ENCODE measurements around the gene DCUN1D4.
"Not testable (repeated sequence)": the region's sequence is repeated elsewhere in the genome, so short reads cannot be mapped to it uniquely, and the experiment has no call there.

The DCUN1D4 gene

DNA sequence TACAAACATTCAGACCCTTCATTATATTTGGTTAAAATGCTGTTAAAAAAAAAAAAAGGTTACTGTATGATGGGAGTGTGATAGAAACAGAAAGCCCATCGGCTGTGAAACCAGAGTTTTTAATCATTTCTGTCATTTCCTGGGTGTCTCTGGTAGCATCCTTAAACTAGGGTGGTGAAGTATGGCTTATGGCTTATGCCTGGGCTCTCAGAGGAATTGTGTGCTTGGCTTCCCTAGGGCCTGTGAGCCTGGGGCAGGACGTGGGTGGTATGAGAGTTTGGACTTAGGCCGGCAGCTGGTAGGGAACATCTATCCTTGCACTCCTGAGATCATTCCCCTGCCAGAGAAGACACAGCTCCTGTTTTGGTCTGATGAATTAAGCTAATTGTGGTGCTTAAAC lies 52.2 kb downstream of the DCUN1D4 start:
- DNase-seq (ENCODE audit: low read depth): no peak

DNA sequence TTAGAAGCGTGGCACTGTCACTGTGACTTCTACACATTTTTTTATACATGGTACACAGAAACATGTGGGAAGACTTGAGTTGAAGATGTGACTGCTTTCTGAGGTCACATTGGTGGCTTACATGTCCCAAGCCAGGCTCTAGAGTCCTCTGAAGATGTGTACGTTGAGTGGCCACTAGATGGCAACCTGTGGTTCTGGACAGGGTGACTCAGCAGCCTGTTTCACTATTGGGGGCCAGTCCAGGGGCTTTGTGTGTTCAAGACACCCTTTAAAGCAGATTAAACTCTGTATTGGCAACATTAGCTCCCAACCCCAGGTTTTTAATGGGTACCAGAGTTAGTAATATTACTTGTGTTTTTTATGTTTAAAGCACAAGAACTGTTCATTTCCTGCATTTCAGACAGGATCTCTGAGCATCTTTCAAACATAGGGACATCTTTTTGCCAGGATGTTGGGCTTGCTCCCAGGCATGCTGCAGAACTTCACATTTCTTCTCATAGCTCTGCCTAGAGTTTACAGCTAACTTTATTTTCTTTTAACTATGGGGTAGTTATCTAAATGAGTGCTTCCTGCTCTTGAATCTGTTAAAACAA lies 53.0 kb downstream of the DCUN1D4 start:
- DNase-seq (ENCODE audit: low read depth): peak; percentile 68

DNA sequence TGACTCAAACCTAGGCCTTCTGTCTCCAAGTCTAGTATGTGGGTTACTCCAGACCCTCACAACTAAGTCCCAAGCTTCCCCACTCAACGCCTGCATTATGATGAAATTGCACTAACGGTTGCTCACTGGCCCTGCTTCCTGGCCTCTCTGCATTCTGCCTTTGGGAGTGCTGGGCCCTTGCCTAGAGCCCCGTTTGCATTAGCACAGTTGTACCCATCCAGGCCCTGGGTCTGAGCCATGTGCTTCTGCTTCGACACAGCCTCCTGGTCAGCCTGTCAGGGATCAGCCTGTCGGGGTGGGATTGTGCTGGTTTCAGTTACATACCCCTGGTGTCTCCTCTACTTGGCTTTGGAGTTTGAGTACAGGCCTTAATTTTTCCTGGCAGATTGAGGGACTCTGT lies 58.4 kb downstream of the DCUN1D4 start:
- no peak for DNase-seq (ENCODE audit: low read depth)

DNA sequence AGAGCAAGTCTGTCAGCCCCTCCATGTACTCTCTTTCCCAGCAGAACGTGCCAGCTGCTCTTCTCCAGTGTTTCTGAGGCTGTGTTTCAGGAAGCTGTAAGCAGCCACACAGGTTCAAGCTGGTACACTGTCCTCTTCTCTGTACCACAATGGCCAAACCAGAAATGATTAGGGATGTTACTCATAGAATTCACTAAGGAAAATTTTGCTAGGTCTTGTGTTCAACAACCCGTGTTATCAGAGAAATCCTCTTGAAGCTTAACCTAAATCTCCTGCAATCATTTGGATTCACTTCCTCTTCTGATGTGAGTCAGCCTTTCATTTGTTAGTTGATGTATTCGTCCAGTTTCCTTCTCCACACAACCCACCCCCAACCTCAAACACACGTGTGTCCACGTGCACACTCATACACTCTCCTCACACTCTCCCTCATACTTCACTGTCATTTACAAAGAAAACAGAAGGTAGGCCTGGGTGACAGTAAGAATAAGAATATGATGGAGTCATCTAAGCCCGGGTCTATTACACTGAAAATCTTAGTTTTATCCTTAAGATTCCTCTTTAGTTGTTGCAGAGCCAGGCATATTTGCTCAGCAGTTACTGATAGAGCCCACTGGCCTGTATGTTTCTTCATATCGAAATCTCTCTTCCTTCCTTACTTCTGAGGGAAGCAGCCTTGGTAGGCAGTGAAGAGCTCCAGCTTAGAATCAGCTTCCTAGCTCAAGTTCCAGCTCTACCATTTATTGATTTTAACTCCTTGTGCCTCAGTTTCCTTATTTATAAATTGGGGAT lies 63.4 kb downstream of the DCUN1D4 start:
- peak; percentile 41 for DNase-seq (ENCODE audit: low read depth)

DNA sequence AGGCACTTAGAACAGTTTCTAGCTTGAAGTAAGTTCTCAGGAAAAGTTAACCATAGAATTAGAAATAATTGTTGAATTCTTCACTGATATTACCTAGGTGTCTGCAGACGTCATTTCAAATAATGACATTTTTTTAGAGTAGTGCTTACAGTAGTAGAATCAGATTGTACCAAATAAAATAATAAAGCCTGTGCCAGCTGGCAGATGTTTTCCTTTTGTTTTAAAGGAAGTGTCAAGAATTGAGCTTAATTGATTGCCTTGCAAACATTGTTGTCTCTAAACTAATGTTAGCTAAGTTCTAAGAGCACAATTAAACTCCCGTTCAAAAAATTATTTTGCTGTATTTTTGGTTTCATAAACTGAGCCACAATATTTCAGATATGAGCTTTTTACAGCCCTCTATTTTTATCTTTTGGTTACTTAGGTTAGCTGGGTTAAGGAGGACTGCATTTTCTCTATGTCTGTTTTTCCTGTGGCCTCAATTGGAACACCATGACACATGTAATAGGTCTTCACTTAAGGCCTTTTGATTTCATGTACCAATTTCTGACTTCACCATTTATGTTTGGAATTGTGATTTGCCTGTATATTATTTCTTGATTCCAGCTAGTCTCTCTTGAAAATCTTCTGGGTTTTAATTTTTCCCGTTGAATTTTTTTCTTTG lies 64.2 kb downstream of the DCUN1D4 start:
- DNase-seq (ENCODE audit: low read depth): no peak

DNA sequence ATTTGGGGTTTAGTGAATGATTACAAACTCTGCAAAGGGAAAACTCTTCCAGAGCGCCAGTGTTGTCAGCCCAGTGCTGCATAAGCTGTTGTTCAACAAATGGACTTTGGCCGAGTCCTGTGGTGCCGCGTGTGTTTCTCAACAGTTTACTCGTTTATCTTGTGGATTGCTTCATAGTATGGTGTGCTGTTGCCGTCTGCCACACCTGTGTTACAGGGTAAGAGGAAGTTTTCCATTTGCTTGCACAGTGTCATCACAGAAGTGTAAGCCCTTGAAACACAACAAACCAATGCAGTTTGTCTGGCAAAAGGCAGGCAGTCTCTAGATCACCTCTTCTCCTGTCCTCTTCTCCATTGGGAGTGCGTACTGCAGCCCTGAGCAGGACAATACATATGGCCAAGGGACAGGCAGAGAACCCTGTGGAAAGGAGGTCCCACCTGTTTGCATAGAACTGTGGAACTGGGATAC lies 66.3 kb downstream of the DCUN1D4 start:
- DNase-seq (ENCODE audit: low read depth): no peak

DNA sequence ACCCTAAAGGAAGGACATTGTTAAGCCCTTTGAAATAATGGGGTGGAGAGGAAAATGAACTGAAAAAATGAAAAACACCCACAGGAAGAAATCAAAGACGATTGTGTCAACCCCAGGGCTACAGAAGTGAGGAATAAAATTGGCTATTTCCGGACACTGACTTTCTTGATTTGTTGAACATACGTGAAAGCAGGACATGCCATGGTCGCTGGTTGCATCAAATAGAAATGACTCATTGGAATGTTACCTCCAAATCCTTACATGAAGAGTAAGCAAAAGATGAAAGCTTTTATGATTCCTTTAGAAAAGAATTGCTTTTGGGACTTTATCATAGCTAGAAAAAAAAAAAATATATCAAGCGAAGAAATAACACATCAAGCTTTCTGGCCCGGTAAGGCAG lies 75.3 kb downstream of the DCUN1D4 start:
- DNase-seq (ENCODE audit: low read depth): peak; percentile 63

DNA sequence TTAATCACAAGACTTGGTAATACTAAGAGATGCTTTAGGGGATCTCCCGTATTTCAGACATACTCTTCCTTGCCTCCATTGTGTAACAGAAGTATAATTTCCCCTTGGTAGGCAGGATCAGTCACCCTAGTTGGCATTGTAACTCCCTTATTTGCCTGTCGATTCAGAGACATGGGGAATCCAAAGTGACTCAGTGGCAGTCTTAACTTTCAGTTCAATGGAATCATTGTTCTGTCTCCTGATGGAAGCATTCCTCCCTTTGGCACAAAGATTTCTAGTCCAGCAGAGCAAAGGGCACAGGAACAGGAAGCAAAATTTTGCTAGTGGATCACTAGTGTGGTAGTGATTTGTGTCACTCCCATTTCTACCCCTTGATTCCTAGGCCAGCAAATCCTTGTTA lies 80.4 kb downstream of the DCUN1D4 start:
- DNase-seq (ENCODE audit: low read depth): no peak

DNA sequence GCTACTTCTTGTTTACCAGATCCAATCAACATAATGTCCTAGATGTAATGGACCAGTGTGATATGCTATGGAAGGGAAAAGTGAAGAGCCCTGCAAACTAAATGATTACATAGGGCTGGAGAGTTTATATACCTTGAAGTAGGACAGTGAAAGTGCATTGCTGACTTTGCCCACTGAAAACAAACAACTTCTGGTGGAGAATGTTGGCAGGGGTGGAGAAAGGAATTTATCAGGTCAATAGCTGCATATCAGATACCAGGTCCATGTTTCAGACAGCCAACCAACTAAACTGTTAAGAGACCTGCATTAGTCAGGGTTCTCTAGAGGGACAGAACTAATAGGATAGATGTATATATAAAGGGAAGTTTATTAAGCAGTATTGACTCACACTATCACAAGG lies 82.4 kb downstream of the DCUN1D4 start:
- DNase-seq (ENCODE audit: low read depth): no peak

DNA sequence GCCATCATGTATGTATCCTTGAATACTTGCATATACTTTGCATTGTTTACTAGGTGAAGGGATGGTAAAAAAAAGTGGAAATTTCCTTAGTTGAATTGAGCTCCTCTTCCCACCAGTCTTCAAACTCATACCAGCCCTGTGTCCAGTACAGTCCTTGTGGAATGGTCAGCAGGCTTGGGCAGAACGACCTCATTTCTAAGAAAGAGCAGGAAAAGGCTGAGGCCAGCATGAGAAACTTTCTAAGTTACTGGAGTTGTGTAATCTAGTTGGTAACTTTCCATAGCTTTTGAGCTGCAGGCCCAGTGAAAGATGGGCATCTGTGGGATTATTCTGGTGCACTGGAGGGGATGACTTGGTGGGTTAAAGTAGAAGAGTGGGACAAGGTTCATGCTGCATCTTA lies 87.6 kb downstream of the DCUN1D4 start:
- peak; percentile 17 for DNase-seq (ENCODE audit: low read depth)

DNA sequence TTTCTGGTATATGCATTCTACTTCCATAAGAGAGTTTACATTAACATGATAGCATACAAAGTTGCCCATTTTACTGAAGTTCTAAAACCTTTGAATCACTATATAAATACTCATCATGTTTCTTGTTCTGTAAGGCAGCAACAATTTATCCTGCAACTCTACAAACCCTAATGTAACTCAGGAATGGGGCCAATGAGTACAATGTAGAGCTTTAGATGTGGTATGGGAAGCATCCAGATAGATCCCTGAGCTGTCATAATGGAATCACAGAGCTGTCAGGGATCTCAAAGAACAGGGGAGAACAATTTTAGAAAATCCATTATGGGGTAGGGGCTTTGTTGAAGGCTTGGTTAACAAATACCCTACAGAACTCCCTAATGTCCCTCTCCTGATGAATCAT lies 88.5 kb downstream of the DCUN1D4 start:
- no peak for DNase-seq (ENCODE audit: low read depth)

DNA sequence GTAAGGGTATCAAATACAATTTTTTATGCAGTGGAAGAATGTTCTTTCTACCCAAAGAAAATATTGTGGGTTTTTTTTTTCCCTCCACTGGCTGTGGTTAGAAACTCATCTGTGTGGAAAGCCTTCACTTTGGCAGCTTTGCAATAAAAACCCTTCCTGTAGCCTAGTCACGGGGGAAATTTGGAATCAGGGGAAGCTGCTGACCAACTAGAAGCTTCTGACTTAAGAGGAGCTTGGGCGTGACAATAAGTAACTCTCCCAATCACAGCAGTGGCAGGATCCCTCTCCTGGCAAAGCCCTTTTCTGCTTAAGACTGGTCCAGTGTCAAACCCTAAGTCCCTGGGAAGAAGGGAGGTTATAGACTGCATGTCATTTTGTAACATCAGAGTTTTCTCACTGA lies 89.3 kb downstream of the DCUN1D4 start:
- DNase-seq (ENCODE audit: low read depth): peak; percentile 73

DNA sequence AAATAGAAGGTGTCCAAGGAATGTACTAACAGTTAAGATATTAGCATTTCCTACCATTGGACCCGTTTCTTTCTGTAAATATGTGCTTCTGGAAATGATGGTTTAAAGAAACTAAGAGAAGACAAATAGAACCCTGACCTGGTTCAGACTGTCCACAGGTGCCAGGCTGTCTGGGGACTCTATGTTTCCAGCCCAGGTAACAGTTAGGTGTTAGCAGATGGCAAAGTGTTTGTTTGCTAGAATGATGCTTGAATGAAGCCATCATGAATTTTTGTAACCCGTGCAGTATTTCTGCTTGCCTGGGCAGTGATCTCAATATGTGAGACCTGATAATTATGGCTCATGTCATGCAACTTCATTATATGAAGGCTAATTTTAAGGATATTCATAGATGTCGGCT lies 89.7 kb downstream of the DCUN1D4 start:
- DNase-seq (ENCODE audit: low read depth): no peak

DNA sequence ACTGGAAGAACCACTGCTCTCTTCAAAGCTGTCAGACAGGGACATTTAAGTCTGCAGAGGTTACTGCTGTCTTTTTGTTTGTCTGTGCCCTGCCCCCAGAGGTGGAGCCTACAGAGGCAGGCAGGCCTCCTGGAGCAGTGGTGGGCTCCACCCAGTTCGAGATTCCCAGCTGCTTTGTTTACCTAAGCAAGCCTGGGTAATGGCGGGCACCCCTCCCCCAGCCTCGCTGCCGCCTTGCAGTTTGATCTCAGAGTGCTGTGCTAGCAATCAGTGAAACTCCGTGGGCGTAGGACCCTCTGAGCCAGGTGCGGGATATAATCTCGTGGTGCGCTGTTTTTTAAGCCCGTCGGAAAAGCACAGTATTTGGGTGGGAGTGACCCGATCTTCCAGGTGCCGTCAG lies 97.5 kb downstream of the DCUN1D4 start:
- not testable (repeated sequence) for DNase-seq (ENCODE audit: low read depth)

DNA sequence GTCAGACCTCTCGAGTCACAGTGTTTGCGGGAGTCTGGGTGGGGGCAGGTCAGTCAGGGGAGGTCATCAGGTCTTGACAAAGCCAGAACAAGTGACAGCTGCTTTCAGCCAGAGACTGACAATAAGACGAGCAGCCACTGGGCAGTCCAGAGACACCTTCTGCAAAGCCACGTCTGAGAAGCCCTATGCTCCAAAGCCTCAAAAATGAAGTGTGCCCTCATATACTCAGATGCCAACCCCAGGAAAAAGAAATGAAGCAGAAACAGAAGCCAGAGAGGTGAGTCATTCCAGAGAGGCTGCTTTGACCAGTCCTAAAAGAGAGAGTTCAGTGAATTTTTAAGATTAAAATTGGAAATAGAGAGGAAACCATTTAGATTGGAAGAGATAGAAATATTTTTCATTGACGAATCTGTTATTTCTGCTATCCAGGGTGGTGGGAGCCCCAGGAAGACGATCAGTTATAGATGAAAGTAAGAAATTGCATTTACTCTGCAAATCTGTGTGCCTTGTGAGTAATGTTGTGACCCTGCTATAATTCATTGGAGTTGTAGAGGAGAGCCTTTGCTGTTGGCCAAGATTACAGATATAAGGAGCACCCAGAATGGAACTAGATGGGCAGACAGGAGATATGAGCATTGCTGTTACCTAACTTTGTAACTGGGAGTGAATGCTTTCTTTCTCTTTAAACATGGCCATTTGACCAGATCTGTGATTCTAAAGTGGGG lies 99.3 kb downstream of the DCUN1D4 start:
- DNase-seq (ENCODE audit: low read depth): peak; percentile 15

DNA sequence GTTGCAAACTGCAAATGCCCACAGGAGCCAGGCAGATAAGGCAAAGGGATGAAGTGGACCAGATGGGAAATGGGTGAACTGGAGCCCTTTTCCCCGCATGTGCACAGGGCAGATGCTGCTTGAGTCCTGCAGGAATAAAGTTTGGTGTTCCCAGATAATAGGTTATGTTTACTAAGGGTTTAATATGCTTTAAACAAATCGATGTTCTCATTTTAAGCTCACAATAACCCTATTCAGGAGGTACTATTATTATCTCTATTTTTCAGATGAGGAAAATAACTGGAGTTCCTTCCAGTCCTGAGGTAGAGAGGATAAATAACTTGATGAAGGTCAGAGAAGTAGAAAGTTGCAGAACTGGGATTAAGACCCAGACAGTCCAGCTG lies 99.9 kb downstream of the DCUN1D4 start:
- no peak for DNase-seq (ENCODE audit: low read depth)

DNA sequence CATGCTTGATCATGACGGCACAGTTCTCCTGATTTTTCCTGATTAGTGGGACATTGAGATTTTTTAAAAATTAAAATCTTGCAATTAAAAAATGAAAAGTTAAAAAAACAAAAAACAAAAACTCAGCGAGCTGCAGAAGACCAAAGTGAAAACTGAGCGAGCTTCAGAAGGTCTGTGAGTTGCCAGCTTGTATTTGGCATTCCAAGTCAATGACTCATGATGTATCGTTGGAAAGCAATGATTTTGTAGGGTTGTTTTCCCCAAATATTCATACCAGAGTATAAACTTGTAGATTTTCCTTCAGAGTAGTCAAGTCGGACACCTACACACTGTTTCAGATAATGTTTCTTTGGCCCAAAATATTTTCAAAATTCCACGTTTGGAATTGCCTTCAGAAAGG lies 100.3 kb downstream of the DCUN1D4 start:
- DNase-seq (ENCODE audit: low read depth): peak; percentile 21

DNA sequence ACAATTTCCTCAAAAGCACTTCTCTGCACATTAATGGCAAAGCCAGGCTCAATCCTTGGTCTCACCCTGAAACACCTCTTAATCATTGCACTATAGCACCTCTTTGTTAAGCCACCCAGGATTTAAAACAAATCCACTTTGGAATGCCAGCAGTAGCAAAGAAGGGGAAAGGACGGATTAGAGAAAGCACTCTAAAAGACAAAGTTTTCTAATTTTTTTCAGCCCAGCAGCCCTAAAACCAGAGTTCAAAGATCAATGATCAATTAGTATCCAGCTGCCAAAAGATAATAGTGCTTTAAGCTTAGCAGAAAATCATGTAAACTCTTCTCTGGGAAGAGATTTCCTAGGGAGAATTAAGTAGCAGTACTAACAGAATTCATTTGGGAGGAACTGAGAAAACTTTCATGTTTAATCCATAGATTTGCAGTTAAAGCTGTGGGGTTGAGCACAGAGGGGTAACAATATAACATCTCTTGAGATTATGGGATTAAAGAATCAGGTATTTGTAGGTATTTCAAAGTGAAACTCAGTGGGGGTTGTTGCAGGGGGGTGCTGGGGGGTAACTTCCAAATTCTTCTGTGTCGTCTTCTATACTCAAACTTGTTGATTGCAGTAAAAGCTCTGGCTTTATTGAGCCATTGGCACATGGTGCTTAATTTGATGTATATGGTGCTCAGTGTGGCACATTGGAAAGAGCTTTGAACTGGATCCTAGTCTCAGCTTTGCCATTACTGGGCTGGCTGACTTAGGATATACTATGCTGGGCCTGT lies 115.4 kb downstream of the DCUN1D4 start:
- DNase-seq (ENCODE audit: low read depth): no peak

DNA sequence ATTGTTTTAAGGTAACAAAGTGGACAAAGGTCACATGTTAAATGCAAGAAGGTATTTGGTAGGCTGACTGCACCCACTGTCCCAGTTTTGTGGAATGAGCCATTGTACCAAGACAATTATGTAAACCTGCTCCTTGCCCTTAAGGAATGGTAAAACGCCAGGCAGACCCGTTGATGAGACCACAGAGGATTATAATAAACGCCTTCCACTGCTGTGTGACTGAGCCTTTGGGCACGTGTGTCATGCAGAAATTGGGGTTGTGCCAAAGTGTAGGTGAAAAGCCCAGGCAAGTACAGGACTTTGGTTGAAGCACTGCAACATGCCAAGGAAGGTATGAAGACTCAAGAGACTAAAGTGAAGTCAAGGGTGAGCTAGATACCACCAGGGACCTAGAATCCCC lies 117.5 kb downstream of the DCUN1D4 start:
- DNase-seq (ENCODE audit: low read depth): no peak

DNA sequence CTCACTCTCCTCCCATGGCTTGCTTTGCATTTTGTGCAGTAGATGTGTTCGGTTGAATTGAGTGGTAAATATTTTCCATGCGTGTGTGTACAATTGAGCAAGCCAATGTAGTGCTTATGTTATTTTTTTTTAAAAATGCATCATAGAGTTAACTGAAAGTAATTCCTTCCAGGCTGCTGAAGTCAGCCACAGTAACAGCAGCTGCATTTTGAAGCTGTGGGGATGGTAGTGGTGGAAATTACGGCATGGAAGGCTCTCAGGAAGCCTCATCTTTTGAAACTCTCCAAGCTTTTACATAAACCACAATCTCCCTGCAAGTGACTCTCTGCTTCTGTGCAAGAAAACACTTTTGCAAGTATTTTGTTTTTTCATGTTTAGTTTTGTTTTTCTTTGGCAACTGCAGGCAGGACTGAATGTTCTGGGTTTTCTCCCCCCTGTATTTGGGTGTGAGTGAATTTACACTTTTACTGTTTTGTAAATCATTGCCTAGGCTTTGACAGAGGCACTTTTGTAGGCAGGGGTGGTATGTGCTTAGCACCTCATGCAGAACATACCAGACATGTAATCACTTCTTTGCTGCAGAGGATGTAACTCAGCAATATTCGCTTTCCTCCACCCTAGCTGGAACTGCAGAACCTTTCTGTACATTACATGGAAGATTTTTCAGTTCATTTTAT lies 121.0 kb downstream of the DCUN1D4 start:
- DNase-seq (ENCODE audit: low read depth): no peak

DNA sequence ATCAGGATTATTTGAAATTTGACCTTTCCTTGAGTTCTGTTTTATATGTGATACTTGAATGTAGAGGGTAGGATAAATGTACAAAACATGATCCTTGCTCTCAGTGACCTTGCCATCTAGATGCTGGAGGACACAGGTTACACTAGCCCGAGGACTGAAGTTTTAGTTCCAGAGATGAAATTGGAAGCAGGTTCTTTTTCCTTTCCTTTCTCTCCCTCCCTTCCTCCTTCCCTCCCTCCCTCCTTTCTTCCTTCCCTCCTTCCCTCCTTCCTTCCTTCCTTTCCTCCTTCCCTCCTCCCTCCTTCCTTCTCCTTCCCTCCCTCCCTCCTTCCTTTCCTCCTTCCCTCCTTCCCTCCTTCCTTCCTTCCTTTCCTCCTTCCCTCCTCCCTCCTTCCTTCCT lies 122.9 kb downstream of the DCUN1D4 start:
- DNase-seq (ENCODE audit: low read depth): no peak
